ENCODE measurements around the gene EIF2B4.
"Not testable (repeated sequence)": the region's sequence is repeated elsewhere in the genome, so short reads cannot be mapped to it uniquely, and the experiment has no call there.

Gene EIF2B4

DNA sequence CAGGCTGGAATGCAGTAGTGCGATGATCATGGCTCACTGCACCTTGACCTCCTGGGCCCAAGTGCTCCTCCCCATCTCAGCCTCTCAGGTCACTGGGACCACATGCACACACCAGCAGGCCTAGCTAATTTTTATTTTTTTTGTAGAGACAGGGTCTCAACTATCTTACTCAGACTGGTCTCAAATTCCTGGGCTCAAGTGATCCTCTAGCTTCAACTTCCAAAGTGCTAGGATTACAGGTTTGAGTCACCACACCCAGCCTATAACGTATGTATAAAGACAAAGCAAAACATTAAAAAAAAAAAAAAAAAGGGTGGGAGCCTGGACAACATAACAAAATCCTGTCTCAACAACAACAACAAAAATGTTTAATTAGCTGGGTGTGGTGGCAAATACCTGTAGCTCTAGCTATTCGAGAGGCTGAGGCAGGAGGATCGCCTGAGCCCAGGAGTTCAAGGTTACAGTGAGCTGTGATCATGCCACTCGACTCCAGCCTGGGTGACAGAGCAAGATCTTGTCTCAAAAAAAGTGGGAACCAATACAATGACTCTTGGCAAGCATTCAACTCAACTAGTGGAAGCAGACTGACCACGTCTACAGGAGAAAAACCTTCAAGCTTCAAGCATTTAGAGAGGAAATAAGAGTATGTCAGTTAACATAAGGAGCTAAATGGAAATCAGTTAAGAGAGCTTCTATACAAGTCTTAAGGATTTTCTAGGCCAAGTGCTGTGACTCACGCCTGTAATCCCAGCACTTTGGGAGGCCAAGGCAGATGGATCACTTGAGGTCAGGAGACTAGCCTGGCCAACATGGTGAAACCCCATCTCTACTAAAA lies 16.2 kb downstream of the EIF2B4 start (continued):
- TF ChIP-seq, protein P1, sequence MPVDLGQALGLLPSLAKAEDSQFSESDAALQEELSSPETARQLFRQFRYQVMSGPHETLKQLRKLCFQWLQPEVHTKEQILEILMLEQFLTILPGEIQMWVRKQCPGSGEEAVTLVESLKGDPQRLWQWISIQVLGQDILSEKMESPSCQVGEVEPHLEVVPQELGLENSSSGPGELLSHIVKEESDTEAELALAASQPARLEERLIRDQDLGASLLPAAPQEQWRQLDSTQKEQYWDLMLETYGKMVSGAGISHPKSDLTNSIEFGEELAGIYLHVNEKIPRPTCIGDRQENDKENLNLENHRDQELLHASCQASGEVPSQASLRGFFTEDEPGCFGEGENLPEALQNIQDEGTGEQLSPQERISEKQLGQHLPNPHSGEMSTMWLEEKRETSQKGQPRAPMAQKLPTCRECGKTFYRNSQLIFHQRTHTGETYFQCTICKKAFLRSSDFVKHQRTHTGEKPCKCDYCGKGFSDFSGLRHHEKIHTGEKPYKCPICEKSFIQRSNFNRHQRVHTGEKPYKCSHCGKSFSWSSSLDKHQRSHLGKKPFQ (tag by site-specific recombination; IDR thresholded peaks at IDR 0.05): no peak
- TF ChIP-seq, protein P2, sequence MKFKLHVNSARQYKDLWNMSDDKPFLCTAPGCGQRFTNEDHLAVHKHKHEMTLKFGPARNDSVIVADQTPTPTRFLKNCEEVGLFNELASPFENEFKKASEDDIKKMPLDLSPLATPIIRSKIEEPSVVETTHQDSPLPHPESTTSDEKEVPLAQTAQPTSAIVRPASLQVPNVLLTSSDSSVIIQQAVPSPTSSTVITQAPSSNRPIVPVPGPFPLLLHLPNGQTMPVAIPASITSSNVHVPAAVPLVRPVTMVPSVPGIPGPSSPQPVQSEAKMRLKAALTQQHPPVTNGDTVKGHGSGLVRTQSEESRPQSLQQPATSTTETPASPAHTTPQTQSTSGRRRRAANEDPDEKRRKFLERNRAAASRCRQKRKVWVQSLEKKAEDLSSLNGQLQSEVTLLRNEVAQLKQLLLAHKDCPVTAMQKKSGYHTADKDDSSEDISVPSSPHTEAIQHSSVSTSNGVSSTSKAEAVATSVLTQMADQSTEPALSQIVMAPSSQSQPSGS (tag by site-specific recombination; IDR thresholded peaks at IDR 0.05; ENCODE audit: low read depth): no peak
- TF ChIP-seq ZNF654 (tag by site-specific recombination; IDR thresholded peaks at IDR 0.05; ENCODE audit: low read depth): no peak
- TF ChIP-seq ZNF366 (tag by site-specific recombination; conservative IDR thresholded peaks at IDR 0.05): no peak
- no peak for TF ChIP-seq KLF7 (tag by site-specific recombination; IDR thresholded peaks at IDR 0.05; ENCODE audit: borderline replicate concordance)
- TF ChIP-seq KLF1 (tag by site-specific recombination; IDR thresholded peaks at IDR 0.05): peak; percentile 83
- TF ChIP-seq ZEB2 (tag by site-specific recombination; IDR thresholded peaks at IDR 0.05): 0 out of 2 replicates have a peak, but pooled peaks have one; percentile 24
- TF ChIP-seq ZNF600 (tag by site-specific recombination; IDR thresholded peaks at IDR 0.05): 0 out of 2 replicates have a peak, but pooled peaks have one; percentile 17

DNA sequence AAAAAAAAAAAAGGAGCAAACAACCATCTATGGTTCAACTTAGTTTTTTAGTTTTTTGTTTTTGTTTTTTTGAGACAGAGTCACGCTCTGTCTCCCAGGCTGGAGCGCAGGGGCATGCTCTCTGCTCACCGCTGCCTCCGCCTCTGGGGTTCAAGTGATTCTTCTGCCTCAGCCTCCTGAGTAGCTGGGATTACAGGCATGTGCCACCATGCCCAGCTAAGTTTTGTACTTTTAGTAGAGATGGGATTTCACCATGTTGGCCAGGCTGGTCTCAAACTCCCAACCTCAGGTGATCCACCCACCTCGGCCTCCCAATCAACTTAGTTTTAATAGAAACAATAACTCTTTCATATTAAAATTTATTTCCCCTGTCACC lies 16.8 kb downstream of the EIF2B4 start:
- H3K27ac ChIP-seq (ENCODE audit: extremely low read depth, low read depth, low read length); H3K4me1 ChIP-seq (ENCODE audit: control insufficient read depth, insufficient read depth, low read length); H3K9me3 ChIP-seq (ENCODE audit: control insufficient read depth, insufficient read depth, low read depth, low read length); H3K36me3 ChIP-seq (ENCODE audit: control insufficient read depth in 2 of 2, insufficient read depth in 1 of 2, low read length in 2 of 2); H3K4me3 ChIP-seq (ENCODE audit: low read depth, low read length): not testable (repeated sequence)
- CTCF ChIA-PET: interaction anchor here (1.4 kb wide), 1 partner anchor 61 kb away, joined by 4 read pairs; no protein-coding TSS in a partner anchor
- POLR2A ChIA-PET: interaction anchor here (0.6 to 1.4 kb wide), 4 partner anchors 12 to 222 kb away, joined by 3 to 9 read pairs (median 4); partner anchors contain the start of gene ZNF513

DNA sequence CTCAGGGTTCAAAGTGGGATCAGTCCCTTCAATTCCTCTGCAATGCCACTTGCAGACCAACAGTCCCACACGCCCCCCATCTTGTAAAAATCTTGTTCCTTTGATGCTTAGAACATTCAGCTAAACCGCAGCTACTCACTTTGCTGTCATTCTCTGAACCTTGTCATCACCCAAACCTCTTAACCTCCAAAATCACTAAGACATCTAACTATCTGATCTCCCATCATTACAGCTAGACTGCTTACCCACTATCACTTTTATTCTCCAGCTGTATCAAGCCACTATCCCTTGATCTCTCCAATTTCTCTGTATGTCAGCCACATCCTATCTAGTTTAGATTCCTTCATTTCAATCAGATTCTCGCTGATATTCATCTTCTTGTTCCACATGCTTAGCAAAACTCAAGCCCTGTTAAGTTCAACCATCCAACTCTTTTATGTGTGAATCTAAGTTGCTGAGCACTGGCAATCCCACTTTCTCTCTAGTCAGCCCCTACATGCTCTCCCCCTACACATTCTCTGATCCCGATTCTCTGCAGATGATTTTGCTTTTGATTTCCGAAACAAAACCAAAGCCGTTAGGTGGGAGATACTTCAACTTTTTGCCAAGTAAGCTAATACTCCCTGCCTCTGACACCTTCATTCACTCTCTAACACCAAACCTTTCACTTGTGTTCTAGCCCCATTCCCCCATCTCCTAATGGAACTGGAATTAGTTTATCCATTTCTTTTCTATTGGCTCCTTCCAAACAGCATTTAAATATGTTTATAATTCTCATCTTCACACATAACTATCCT lies 18.1 kb downstream of the EIF2B4 start:
- ChIA-PET CTCF (interaction anchor here (0.6 to 1.4 kb wide), 5 partner anchors 9 to 59 kb away, joined by 3 to 4 read pairs (median 3); no protein-coding TSS in a partner anchor), POLR2A (interaction anchor here (1.8 kb wide), 1 partner anchor 18 kb away, joined by 9 read pairs; the partner anchor contains the start of genes EIF2B4 and SNX17)
- H3K4me1 ChIP-seq (ENCODE audit: control insufficient read depth, insufficient read depth, low read length): peaks cover 4% of the 10 kb centered on the region
- H3K9me3 ChIP-seq (ENCODE audit: control insufficient read depth, insufficient read depth, low read depth, low read length): no peaks in the 10 kb centered on the region
- TF ChIP-seq, protein P3, sequence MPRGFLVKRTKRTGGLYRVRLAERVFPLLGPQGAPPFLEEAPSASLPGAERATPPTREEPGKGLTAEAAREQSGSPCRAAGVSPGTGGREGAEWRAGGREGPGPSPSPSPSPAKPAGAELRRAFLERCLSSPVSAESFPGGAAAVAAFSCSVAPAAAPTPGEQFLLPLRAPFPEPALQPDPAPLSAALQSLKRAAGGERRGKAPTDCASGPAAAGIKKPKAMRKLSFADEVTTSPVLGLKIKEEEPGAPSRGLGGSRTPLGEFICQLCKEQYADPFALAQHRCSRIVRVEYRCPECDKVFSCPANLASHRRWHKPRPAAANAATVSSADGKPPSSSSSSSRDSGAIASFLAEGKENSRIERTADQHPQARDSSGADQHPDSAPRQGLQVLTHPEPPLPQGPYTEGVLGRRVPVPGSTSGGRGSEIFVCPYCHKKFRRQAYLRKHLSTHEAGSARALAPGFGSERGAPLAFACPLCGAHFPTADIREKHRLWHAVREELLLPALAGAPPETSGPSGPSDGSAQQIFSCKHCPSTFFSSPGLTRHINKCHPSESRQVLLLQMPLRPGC (tag by site-specific recombination; IDR thresholded peaks at IDR 0.05): no peak
- TF ChIP-seq PRDM1 (tag by site-specific recombination; IDR thresholded peaks at IDR 0.05) (peak; percentile 54; the same call in 1 of the 2 replicates), ZNF350 (tag by site-specific recombination; IDR thresholded peaks at IDR 0.05) (no peak), SETDB1 (IDR thresholded peaks at IDR 0.05; ENCODE audit: insufficient read length, low read length) (no peak)
- TF ChIP-seq, protein P4, sequence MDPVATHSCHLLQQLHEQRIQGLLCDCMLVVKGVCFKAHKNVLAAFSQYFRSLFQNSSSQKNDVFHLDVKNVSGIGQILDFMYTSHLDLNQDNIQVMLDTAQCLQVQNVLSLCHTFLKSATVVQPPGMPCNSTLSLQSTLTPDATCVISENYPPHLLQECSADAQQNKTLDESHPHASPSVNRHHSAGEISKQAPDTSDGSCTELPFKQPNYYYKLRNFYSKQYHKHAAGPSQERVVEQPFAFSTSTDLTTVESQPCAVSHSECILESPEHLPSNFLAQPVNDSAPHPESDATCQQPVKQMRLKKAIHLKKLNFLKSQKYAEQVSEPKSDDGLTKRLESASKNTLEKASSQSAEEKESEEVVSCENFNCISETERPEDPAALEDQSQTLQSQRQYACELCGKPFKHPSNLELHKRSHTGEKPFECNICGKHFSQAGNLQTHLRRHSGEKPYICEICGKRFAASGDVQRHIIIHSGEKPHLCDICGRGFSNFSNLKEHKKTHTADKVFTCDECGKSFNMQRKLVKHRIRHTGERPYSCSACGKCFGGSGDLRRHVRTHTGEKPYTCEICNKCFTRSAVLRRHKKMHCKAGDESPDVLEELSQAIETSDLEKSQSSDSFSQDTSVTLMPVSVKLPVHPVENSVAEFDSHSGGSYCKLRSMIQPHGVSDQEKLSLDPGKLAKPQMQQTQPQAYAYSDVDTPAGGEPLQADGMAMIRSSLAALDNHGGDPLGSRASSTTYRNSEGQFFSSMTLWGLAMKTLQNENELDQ (tag by site-specific recombination; IDR thresholded peaks at IDR 0.05; ENCODE audit: low read depth): no peak
- H3K4me3 ChIP-seq (ENCODE audit: low read depth, low read length): no peak overlapping the region
- no peak overlapping the region for H3K27ac ChIP-seq (ENCODE audit: extremely low read depth, low read depth, low read length)
- peaks cover 0 to 3% of the 10 kb centered on the region in 2 experiments; a peak in 1 of 3 replicates for H3K36me3 ChIP-seq (ENCODE audit: control insufficient read depth in 2 of 2, insufficient read depth in 1 of 2, low read length in 2 of 2)

All from HEK293 (cell line).